ENCODE data around the gene ITPRIPL2. TPM values are rescaled to one million over a fixed set of nuclear protein-coding genes. Genes with fewer than 3 reads are reported as not detected.

Gene ITPRIPL2
- total RNA-seq, 1 donor, result 46.2 TPM

DNA sequence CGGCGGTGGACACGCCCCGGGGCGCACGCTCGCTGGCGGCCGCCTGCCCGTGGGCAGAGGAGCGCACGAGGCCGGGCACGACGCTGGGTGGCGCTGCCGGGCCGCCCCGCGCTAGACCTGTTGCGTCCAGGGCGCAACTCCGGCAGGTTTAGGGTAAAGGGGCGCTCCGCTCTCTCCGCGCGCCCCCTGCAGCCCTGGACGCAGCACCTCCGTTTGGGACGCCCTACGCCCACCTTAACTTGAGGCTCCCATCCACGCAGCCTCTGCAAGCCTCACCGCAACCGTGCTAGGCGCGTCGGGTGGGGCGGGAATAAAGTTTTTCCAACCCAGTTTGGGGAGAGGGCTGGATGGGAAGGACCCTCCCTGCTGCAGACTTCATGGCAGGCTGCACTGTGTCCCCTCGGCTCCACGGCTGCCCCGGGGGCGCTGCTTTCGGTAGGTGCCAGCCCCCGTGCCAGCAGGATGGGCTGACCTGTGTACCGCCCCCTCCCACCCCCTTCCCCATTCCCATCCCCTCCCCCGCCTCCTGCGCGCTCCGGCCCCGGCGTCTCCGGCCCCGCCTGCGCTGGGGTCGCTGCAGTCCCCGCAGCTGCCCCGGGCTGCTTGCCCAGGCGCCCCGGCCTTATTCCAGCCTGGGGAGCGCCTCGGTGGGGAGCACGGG is 54.1 kb downstream of the ITPRIPL2 start, which contains the start of gene SYT17:
SYT17 (plus strand) TSS at position 531 of the 661 bp plus-strand sequence. CDS start 407 bp downstream, outside the sequence.
- H3K4me3 ChIP-seq (ENCODE audit: low read depth, low read length), result peak within 1 kb of the TSS; percentile 53
- DNase-seq (ENCODE audit: low read depth), result peak; percentile 73
- peak; percentile 54 for TF ChIP-seq CTCF (IDR thresholded peaks at IDR 0.05; ENCODE audit: insufficient read depth, low read depth, low read length)

GRCh38 chr16:19168371-19169081 is 54.8 kb downstream of the ITPRIPL2 start:
- TF ChIP-seq CTCF (IDR thresholded peaks at IDR 0.05; ENCODE audit: insufficient read depth, low read depth, low read length), result no peak
- H3K4me3 ChIP-seq (ENCODE audit: low read depth, low read length), result peak overlapping the region; percentile 53
- no peak for DNase-seq (ENCODE audit: low read depth)

- no peak for DNase-seq (ENCODE audit: low read depth)
- no peak overlapping the region for H3K4me3 ChIP-seq (ENCODE audit: low read depth, low read length)
- TF ChIP-seq CTCF (IDR thresholded peaks at IDR 0.05; ENCODE audit: insufficient read depth, low read depth, low read length), result no peak
Observed at GRCh38 chr16:19169082-19169639, 55.4 kb downstream of the ITPRIPL2 start.

DNA sequence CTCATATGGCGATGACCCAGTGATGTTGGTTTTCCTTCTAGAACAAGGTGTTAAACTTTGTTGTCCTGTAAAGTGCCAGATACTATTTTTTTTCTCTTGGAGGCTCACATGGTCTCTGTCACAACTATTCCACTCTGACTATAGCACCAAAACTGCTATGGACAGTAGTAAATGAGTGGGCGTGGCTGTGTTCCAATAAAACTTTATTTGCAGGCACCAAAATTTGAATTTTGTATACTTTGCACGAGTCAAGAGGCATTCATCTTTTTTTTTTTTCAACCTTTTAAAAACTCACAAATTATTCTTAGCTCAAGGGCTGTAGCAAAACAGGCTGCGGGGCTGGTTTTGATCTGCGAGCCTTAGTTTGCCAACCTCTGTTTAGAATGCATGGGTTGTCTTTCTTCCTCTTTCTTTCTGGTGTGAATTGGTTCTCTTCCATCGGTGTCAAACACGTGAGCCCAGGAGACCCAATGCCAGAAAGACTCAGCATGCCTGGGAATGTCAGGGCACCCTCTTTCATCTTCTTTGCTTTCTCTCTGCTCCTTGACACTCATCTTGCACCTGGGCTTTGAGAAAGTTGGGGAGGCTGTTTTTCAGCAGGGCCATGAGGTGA is 56.4 kb downstream of the ITPRIPL2 start:
- DNase-seq (ENCODE audit: low read depth), result no peak
- no peak overlapping the region for H3K4me3 ChIP-seq (ENCODE audit: low read depth, low read length)
- TF ChIP-seq CTCF (IDR thresholded peaks at IDR 0.05; ENCODE audit: insufficient read depth, low read depth, low read length), result no peak

Other genes with a start within 250 kb of the ITPRIPL2 start
- gene SMG1, start 187.6 kb upstream of the ITPRIPL2 start, total RNA-seq, result 77.0 and 88.5 TPM in 2 replicates
- under 0.01 and 0.32 TPM in 2 replicates for gene TMC7, start 130.0 kb upstream of the ITPRIPL2 start, total RNA-seq
- 9.9 and 10.0 TPM in 2 replicates for gene COQ7, start 46.4 kb upstream of the ITPRIPL2 start, total RNA-seq
- under 0.01 TPM in 2 replicates for gene SYT17, start 54.3 kb downstream of the ITPRIPL2 start, total RNA-seq
- gene CLEC19A, start 171.8 kb downstream of the ITPRIPL2 start, total RNA-seq, result not detected in 2 replicates